Stimulated activated naive B cell treated with anti-CD40 and anti-IgM and Interleukin-4, amounts not matched to agents 10 μg/mL and 1 μg/mL and 100 μg/mL, for 72 hours (primary cell): Measurements from ENCODE around the gene SPTBN5.

ENCODE experiments used
- ATAC-seq, 2 donors: fragments of 150-1000 bp; cut with Tn5 transposase; replicated peaks; 2 replicates each; pipeline ENCODE4 v1.10.0; 2021; ENCODE audit warnings: moderate library complexity in 1 of 2
- DNase-seq: peaks from one replicate; pipeline ENCODE4 v3.0.0; 2021
- H3K27ac Mint-ChIP-seq: one replicate; pipeline ENCODE4 v1.8.0; 2022; ENCODE audit warnings: mild to moderate bottlenecking, mixed read lengths
- H3K27me3 Mint-ChIP-seq, 2 donors: one replicate each; pipeline ENCODE4 v1.8.0; 2022; ENCODE audit warnings: mixed read lengths in 2 of 2
- H3K36me3 Mint-ChIP-seq, 2 donors: one replicate each; pipeline ENCODE4 v1.8.0; 2022; ENCODE audit warnings: mixed read lengths in 2 of 2, mild to moderate bottlenecking in 1 of 2
- H3K4me1 Mint-ChIP-seq, 2 donors: one replicate each; pipeline ENCODE4 v1.8.0; 2022; ENCODE audit warnings: mixed read lengths in 2 of 2, mild to moderate bottlenecking in 1 of 2
- H3K4me3 Mint-ChIP-seq, 2 donors: one replicate each; pipeline ENCODE4 v1.8.0; 2022; ENCODE audit warnings: mild to moderate bottlenecking in 2 of 2, mixed read lengths in 2 of 2, moderate library complexity in 1 of 2
- H3K9me3 Mint-ChIP-seq, 2 donors: one replicate each; pipeline ENCODE4 v1.8.0; 2022; ENCODE audit warnings: mixed read lengths in 2 of 2, mild to moderate bottlenecking in 1 of 2

The SPTBN5 gene

GRCh38 chr15:41893422-41894250 lies at the start of gene SPTBN5:
Gene SPTBN5, minus strand, starts transcription at chr15:41894053. Its CDS starts 556 bp downstream, at chr15:41893497.
- DNase-seq (no peak), ATAC-seq (no peak)

GRCh38 chr15:41942886-41943285 lies 49.0 kb upstream of the SPTBN5 start:
- no peak for ATAC-seq
- Mint-ChIP-seq H3K27ac (no peak overlapping the region), H3K9me3 (no peaks in the 10 kb centered on the region), H3K36me3 (peaks cover 49 to 57% of the 10 kb centered on the region in 2 donors), H3K4me3 (no peak overlapping the region), H3K27me3 (no peaks in the 10 kb centered on the region), H3K4me1 (peaks cover 9 to 11% of the 10 kb centered on the region in 2 donors)
- no peak for DNase-seq

More at GRCh38 chr15:41893422-41894250, at the start of gene SPTBN5:
- H3K4me1 Mint-ChIP-seq: peaks cover 36 to 49% of the 10 kb centered on the region in 2 donors
- peaks cover 21 to 32% of the 10 kb centered on the region in 2 donors for H3K36me3 Mint-ChIP-seq
- no peaks in the 10 kb centered on the region for H3K27me3 Mint-ChIP-seq
- H3K4me3 Mint-ChIP-seq: peak within 1 kb of the TSS; percentile 52 to 73
- peak within 1 kb of the TSS; percentile 91 for H3K27ac Mint-ChIP-seq
- peaks cover 0 to 1% of the 10 kb centered on the region in 2 donors for H3K9me3 Mint-ChIP-seq

GRCh38 chr15:41941644-41942415 lies 48.0 kb upstream of the SPTBN5 start:
- no peaks in the 10 kb centered on the region for H3K27me3 Mint-ChIP-seq

GRCh38 chr15:41940441-41940857 lies 46.6 kb upstream of the SPTBN5 start:
- peaks cover 61 to 73% of the 10 kb centered on the region in 2 donors for H3K36me3 Mint-ChIP-seq
- no peak for ATAC-seq
- no peak for DNase-seq
- no peaks in the 10 kb centered on the region for H3K9me3 Mint-ChIP-seq
- peak overlapping the region; percentile 65 for H3K27ac Mint-ChIP-seq
- H3K4me3 Mint-ChIP-seq: no peak overlapping the region
- H3K27me3 Mint-ChIP-seq: no peaks in the 10 kb centered on the region
- peaks cover 29 to 30% of the 10 kb centered on the region in 2 donors for H3K4me1 Mint-ChIP-seq

More at GRCh38 chr15:41941644-41942415, 48.0 kb upstream of the SPTBN5 start:
- DNase-seq: no peak
- peaks cover 56 to 65% of the 10 kb centered on the region in 2 donors for H3K36me3 Mint-ChIP-seq
- no peak for ATAC-seq
- H3K27ac Mint-ChIP-seq: peak overlapping the region; percentile 75
- peaks cover 18 to 21% of the 10 kb centered on the region in 2 donors for H3K4me1 Mint-ChIP-seq
- H3K4me3 Mint-ChIP-seq: no peak overlapping the region
- H3K9me3 Mint-ChIP-seq: no peaks in the 10 kb centered on the region

- peaks cover 29 to 32% of the 10 kb centered on the region in 2 donors for H3K4me1 Mint-ChIP-seq
- H3K9me3 Mint-ChIP-seq: no peaks in the 10 kb centered on the region
- H3K27me3 Mint-ChIP-seq: no peaks in the 10 kb centered on the region
- H3K4me3 Mint-ChIP-seq: no peak overlapping the region
- H3K27ac Mint-ChIP-seq: no peak overlapping the region
- H3K36me3 Mint-ChIP-seq: peaks cover 60 to 73% of the 10 kb centered on the region in 2 donors
- no peak for ATAC-seq
- DNase-seq: no peak
Measured at GRCh38 chr15:41939986-41940385, 46.1 kb upstream of the SPTBN5 start.

GRCh38 chr15:41937568-41937923 lies 43.7 kb upstream of the SPTBN5 start:
- peaks cover 42 to 53% of the 10 kb centered on the region in 2 donors for H3K4me1 Mint-ChIP-seq
- peak overlapping the region; percentile 2 to 12 for H3K4me3 Mint-ChIP-seq
- no peak for DNase-seq
- H3K9me3 Mint-ChIP-seq: no peaks in the 10 kb centered on the region
- ATAC-seq: no peak
- peak overlapping the region; percentile 61 for H3K27ac Mint-ChIP-seq
- no peaks in the 10 kb centered on the region for H3K27me3 Mint-ChIP-seq
- peaks cover 61 to 74% of the 10 kb centered on the region in 2 donors for H3K36me3 Mint-ChIP-seq

- peak; percentile 54 to 61 for ATAC-seq
- no peak for DNase-seq
- Mint-ChIP-seq H3K9me3 (no peaks in the 10 kb centered on the region), H3K4me1 (peaks cover 45 to 60% of the 10 kb centered on the region in 2 donors), H3K4me3 (peak overlapping the region; percentile 2 to 12), H3K27ac (peak overlapping the region; percentile 61), H3K27me3 (no peaks in the 10 kb centered on the region), H3K36me3 (peaks cover 61 to 74% of the 10 kb centered on the region in 2 donors)
Measured at GRCh38 chr15:41936649-41937567, 43.1 kb upstream of the SPTBN5 start.

- Mint-ChIP-seq H3K9me3 (no peaks in the 10 kb centered on the region), H3K4me1 (peaks cover 46 to 61% of the 10 kb centered on the region in 2 donors), H3K27me3 (no peaks in the 10 kb centered on the region), H3K27ac (peak overlapping the region; percentile 60), H3K4me3 (peak overlapping the region in 1 of 2 donors; percentile 21), H3K36me3 (peaks cover 62 to 72% of the 10 kb centered on the region in 2 donors)
- no peak for DNase-seq
- no peak for ATAC-seq
Measured at GRCh38 chr15:41936155-41936554, 42.3 kb upstream of the SPTBN5 start.

- no peaks in the 10 kb centered on the region for H3K27me3 Mint-ChIP-seq
- H3K4me3 Mint-ChIP-seq: peak overlapping the region; percentile 21 to 68
- DNase-seq (no peak), ATAC-seq (peak; percentile 73 to 74)
- no peaks in the 10 kb centered on the region for H3K9me3 Mint-ChIP-seq
- H3K27ac Mint-ChIP-seq: peak overlapping the region; percentile 60
- peaks cover 56 to 67% of the 10 kb centered on the region in 2 donors for H3K36me3 Mint-ChIP-seq
- H3K4me1 Mint-ChIP-seq: peaks cover 45 to 62% of the 10 kb centered on the region in 2 donors
Measured at GRCh38 chr15:41935566-41936020, 41.7 kb upstream of the SPTBN5 start.

GRCh38 chr15:41934843-41935242 lies 41.0 kb upstream of the SPTBN5 start:
- H3K27me3 Mint-ChIP-seq: no peaks in the 10 kb centered on the region
- peaks cover 49 to 60% of the 10 kb centered on the region in 2 donors for H3K36me3 Mint-ChIP-seq
- peak overlapping the region; percentile 52 to 68 for H3K4me3 Mint-ChIP-seq
- no peaks in the 10 kb centered on the region for H3K9me3 Mint-ChIP-seq
- H3K27ac Mint-ChIP-seq: peak overlapping the region; percentile 60
- ATAC-seq (peak; percentile 44 to 51), DNase-seq (no peak)
- H3K4me1 Mint-ChIP-seq: peaks cover 46 to 70% of the 10 kb centered on the region in 2 donors

GRCh38 chr15:41933771-41934170 lies 39.9 kb upstream of the SPTBN5 start:
- ATAC-seq (no peak), DNase-seq (no peak)
- Mint-ChIP-seq H3K27ac (peak overlapping the region; percentile 60), H3K4me1 (peaks cover 50 to 81% of the 10 kb centered on the region in 2 donors), H3K4me3 (peak overlapping the region in 1 of 2 donors; percentile 25), H3K27me3 (no peaks in the 10 kb centered on the region), H3K36me3 (peaks cover 49 to 58% of the 10 kb centered on the region in 2 donors), H3K9me3 (no peaks in the 10 kb centered on the region)

- Mint-ChIP-seq H3K4me1 (peaks cover 51 to 85% of the 10 kb centered on the region in 2 donors), H3K4me3 (peak overlapping the region in 1 of 2 donors; percentile 25), H3K9me3 (no peaks in the 10 kb centered on the region), H3K27ac (no peak overlapping the region), H3K36me3 (peaks cover 51 to 57% of the 10 kb centered on the region in 2 donors), H3K27me3 (no peaks in the 10 kb centered on the region)
- ATAC-seq: no peak
- no peak for DNase-seq
Measured at GRCh38 chr15:41933326-41933725, 39.5 kb upstream of the SPTBN5 start.

GRCh38 chr15:41932511-41933289 lies 38.8 kb upstream of the SPTBN5 start:
- Mint-ChIP-seq H3K36me3 (peaks cover 49 to 52% of the 10 kb centered on the region in 2 donors), H3K4me1 (peaks cover 53 to 89% of the 10 kb centered on the region in 2 donors), H3K4me3 (peak overlapping the region in 1 of 2 donors; percentile 25), H3K27ac (peak overlapping the region; percentile 47), H3K9me3 (no peaks in the 10 kb centered on the region), H3K27me3 (no peaks in the 10 kb centered on the region)
- ATAC-seq (no peak), DNase-seq (no peak)
